GM18858 (cell line): ENCODE measurements around the gene TNFRSF14.

Experiments used
- ATAC-seq: cut with Tn5 transposase; IDR thresholded peaks from one replicate; pipeline ENCODE4 v1.9.1; 2021; ENCODE audit not compliant: unreplicated experiment

TNFRSF14 gene

GRCh38 chr1:2611621-2612437, 55.7 kb downstream of the TNFRSF14 start:
- ATAC-seq, result no peak

- ATAC-seq, result no peak
These were observed 56.6 kb downstream of the TNFRSF14 start for GRCh38 chr1:2612591-2613365.
